Lung (tissue), 12 donors: Measurements from ENCODE around the gene CLK3. TPM values are rescaled to one million over a fixed set of nuclear protein-coding genes. Genes with fewer than 3 reads are reported as not detected.

Source experiments
- ATAC-seq: fragments of 200-7000 bp; cut with Tn5 transposase; one replicate; pipeline ENCODE4 v1.9.1; 2020; ENCODE audit warnings: moderate number of reproducible peaks; ENCODE audit not compliant: insufficient read depth, low FRiP score
- DNase-seq, 3 donors: peaks; one replicate each; pipeline ENCODE4 v3.0.0-alpha.2; 2013 to 2017
- H3K27ac ChIP-seq, 2 donors: one replicate each; pipeline ENCODE4 v1.5.1; 2013; ENCODE audit warnings: mild to moderate bottlenecking in 2 of 2, moderate library complexity in 2 of 2, control low read depth in 1 of 2, inconsistent platforms in 1 of 2, low read depth in 1 of 2, low read length in 1 of 2
- H3K27me3 ChIP-seq, 3 donors: one replicate each; pipeline ENCODE4 v1.5.1; 2013; ENCODE audit warnings: low read length in 2 of 3; ENCODE audit not compliant: control insufficient read depth in 3 of 3, insufficient read depth in 3 of 3
- H3K36me3 ChIP-seq, 4 donors: one replicate each; pipeline ENCODE4 v1.5.1; 2013; ENCODE audit warnings: low read length in 4 of 4, mild to moderate bottlenecking in 1 of 4, moderate library complexity in 1 of 4; ENCODE audit not compliant: control insufficient read depth in 4 of 4, insufficient read depth in 4 of 4
- H3K4me1 ChIP-seq, 5 donors: one replicate each; pipeline ENCODE4 v1.5.1; 2013; ENCODE audit warnings: low read length in 5 of 5, mild to moderate bottlenecking in 2 of 5, moderate library complexity in 1 of 5; ENCODE audit not compliant: control insufficient read depth in 5 of 5, insufficient read depth in 5 of 5
- H3K4me3 ChIP-seq: one replicate; pipeline ENCODE4 v1.5.1; 2013; ENCODE audit warnings: mild to moderate bottlenecking, control low read depth, moderate library complexity
- H3K9ac ChIP-seq, 2 donors: one replicate each; pipeline ENCODE4 v1.5.1; 2013; ENCODE audit warnings: low read length in 2 of 2, control low read depth in 1 of 2; ENCODE audit not compliant: insufficient read depth in 1 of 2
- H3K9me3 ChIP-seq, 4 donors: one replicate each; pipeline ENCODE4 v1.5.1; 2013; ENCODE audit warnings: low read length in 3 of 4, mild to moderate bottlenecking in 1 of 4, moderate library complexity in 1 of 4; ENCODE audit not compliant: control insufficient read depth in 4 of 4, insufficient read depth in 3 of 4
- WGBS, 2 donors: extraction: QIAGEN DNeasy Blood & Tissue Kit; methylation state at CpG; one replicate each; pipeline ENCODE4 v1.1.7; 2013; 5-methylcytosine and 5-hydroxymethylcytosine counted together
- polyA plus RNA-seq, 2 donors: library from polyadenylated mRNA; stranded (reverse); fragments of 200-250 nt; gene quantifications; one replicate each; pipeline ENCODE4 v1.2.1, GENCODE V29; 2013
- total RNA-seq, 2 donors: library from RNA; depleted of rRNA in 1 of 2; stranded (reverse); fragments of >200 nt in 1 of 2; gene quantifications; one replicate each; pipeline ENCODE4 v1.2.1, GENCODE V29; 2014 to 2021
- TF ChIP-seq, protein P1 (sequence below): IDR thresholded peaks from 2 replicates; pipeline ENCODE4 v1.5.1; 2012; ENCODE audit warnings: mild to moderate bottlenecking; ENCODE audit errors: control extremely low read depth, extremely low read depth
- donor health status: control.
- donor health status: control.
- donor health status: Bipolar disorder and iron deficiency.
- donor health status: healthy.
- donor health status: DM: yes; HTN: yes; CAD: no.

CLK3 gene
- total and polyA plus RNA-seq, 4 donors: 56.1 to 70.4 (median 64.6) TPM

DNA sequence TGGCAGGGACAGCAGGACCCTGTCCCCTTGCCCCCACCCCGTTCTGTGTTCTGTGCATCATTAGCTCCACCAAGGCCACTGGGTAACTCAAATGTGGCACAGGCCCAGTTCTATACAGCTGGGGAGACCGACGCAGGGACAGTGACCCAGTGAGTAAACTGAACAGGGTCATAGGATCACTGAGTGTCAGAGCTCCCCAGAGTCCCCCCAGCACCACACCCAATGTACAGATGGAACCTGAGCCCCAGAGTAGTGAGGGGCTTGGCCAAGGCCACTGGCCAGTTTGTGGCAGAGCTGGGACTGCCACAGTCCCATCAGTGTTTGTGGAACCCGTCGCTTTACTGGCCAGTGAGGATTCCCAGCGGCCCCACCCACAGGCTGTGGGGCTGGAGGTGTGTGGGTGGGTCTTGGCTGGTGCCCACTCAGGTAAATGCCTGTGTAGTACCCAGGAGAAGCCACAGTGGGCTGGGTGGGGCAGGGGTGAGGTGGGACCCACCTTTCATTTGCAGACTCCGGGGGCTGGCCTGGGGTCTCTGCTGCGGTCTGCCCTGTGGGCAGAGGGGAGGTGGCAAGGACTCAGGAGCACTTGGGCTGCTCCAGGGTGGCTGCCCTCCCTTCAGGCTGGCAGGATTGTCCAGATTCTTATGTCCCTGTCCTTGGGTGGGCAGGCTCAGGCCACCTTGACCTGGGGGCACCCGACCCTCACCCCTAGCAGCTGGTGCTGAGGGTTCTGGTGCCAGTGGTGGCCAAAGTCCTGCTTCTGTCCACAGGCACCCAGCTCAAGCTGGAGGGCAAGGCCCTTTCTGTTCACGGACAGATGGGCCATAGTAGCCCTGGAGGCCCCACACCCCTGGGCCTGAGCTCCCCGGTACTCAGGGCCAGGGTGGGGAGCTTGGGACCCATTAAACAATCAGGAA, 11.6 kb upstream of the CLK3 start:
- no peak for DNase-seq
- TF ChIP-seq, protein P1, sequence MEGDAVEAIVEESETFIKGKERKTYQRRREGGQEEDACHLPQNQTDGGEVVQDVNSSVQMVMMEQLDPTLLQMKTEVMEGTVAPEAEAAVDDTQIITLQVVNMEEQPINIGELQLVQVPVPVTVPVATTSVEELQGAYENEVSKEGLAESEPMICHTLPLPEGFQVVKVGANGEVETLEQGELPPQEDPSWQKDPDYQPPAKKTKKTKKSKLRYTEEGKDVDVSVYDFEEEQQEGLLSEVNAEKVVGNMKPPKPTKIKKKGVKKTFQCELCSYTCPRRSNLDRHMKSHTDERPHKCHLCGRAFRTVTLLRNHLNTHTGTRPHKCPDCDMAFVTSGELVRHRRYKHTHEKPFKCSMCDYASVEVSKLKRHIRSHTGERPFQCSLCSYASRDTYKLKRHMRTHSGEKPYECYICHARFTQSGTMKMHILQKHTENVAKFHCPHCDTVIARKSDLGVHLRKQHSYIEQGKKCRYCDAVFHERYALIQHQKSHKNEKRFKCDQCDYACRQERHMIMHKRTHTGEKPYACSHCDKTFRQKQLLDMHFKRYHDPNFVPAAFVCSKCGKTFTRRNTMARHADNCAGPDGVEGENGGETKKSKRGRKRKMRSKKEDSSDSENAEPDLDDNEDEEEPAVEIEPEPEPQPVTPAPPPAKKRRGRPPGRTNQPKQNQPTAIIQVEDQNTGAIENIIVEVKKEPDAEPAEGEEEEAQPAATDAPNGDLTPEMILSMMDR: no peak
- ATAC-seq: no peak
- 78 to 89% methylated on average over 10 to 11 of the region's 11 CpGs for WGBS, 2 donors
- no peak overlapping the region for H3K27ac ChIP-seq
- H3K4me3 ChIP-seq: no peak overlapping the region
- H3K9me3 ChIP-seq: no peaks in the 10 kb centered on the region
- H3K36me3 ChIP-seq: no peaks in the 10 kb centered on the region
- no peaks in the 10 kb centered on the region for H3K27me3 ChIP-seq
- peaks cover 0 to 10% (median 8%) of the 10 kb centered on the region in 5 donors for H3K4me1 ChIP-seq
- no peak overlapping the region for H3K9ac ChIP-seq

DNA sequence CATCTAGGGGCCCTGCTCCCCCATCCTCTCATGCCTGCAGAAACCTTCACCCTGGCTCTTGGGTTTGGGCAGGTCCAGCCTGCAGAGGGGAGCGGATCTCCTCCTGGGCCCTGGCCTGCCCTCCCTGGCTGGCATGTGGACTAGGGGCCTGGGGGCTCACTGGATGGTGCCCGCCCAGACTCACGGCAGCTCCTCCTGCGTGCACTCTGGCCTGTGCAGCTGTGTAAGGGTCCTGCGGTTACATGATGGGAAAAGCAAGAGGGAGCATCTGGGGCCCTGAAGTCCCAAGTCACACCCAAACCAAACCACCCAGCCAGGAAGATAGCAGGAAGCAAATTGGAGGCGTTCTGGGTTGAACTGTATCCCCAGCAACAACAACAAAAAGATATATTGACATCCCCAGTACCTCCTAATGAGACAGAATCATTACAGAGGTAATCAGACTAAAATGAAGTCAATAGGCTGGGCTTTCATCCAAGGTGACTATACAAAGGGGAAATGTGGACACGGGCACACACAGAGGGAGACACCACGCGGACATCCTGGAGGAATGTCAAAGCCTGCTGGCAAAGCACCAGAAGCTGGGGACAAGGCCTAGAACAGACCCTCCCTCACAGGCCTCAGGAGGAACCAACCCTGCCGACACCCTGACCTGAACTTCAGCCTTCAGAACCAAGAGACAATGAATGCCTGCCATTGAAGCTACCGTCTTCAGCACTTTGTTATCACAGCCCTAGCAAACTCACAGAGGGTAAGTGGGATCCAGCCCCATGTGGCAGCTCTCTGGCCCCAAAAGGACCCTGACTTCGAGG, 10.4 kb upstream of the CLK3 start:
- no peaks in the 10 kb centered on the region for H3K9me3 ChIP-seq
- no peak overlapping the region for H3K4me3 ChIP-seq
- no peak overlapping the region for H3K9ac ChIP-seq
- H3K27ac ChIP-seq: no peak overlapping the region
- DNase-seq (no peak), ATAC-seq (no peak)
- WGBS, 2 donors: 74 to 75% methylated on average over 12 of the region's 12 CpGs
- H3K27me3 ChIP-seq: no peaks in the 10 kb centered on the region
- TF ChIP-seq, protein P1: no peak
- H3K4me1 ChIP-seq: peaks cover 0 to 8% (median 3%) of the 10 kb centered on the region in 5 donors
- H3K36me3 ChIP-seq: no peaks in the 10 kb centered on the region

DNA sequence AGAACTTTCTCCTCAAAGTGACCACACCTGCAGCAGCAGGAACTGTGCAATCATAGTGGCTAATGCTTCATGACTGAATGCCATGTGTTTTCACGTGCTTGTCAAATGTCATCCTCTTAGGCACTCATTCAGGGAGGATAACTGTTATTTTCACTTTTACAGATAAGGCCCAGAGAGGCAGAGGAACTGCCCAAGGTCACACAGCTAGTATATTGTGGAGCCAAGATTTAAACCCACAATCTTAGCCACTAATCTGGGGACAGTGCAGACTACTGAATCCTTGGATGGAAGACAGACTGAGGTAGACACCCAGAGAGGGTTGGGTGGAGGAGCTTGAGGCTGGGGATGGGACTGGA, 9.9 kb upstream of the CLK3 start:
- WGBS, 2 donors: 78 to 80% methylated on average over 1 of the region's 1 CpG
- TF ChIP-seq, protein P1: no peak
- Histone ChIP-seq H3K36me3 (no peaks in the 10 kb centered on the region), H3K27ac (no peak overlapping the region), H3K9me3 (no peaks in the 10 kb centered on the region), H3K27me3 (no peaks in the 10 kb centered on the region), H3K9ac (no peak overlapping the region), H3K4me1 (peaks cover 0 to 14% (median 9%) of the 10 kb centered on the region in 5 donors), H3K4me3 (no peak overlapping the region)
- no peak for ATAC-seq
- DNase-seq: no peak
